SK-N-SH (cell line): Measurements from ENCODE around the gene PIAS1. TPM values are rescaled to one million over a fixed set of nuclear protein-coding genes. Genes with fewer than 3 reads are reported as not detected.

ENCODE experiments used
- CTCF ChIA-PET: fragments of 300-600, 350-600 bp; formaldehyde crosslinking; extraction: SDS; loops from one replicate; lab custom pipeline; 2021; lab: Yijun Ruan, JAX
- POLR2A ChIA-PET: fragments of 350-600 bp; sonication (Branson Sonifier 250); formaldehyde crosslinking; extraction: SDS; loops from one replicate; lab custom pipeline; 2020; ENCODE audit warnings: antibody characterized with exemption, inconsistent platforms; lab: Yijun Ruan, JAX
- DNase-seq: peaks from one replicate; pipeline ENCODE4 v3.0.0; 2012
- H2AFZ ChIP-seq: fragments of 200-600 bp; sonication (generic); 2 replicates; pipeline ENCODE4 v1.8.1; 2016; ENCODE audit warnings: antibody characterized with exemption, mild to moderate bottlenecking, low read depth
- H3F3A ChIP-seq: fragments of 200-600 bp; sonication (generic); replicated peaks from 2 replicates; pipeline ENCODE3; 2016; ENCODE audit warnings: antibody characterized with exemption, mild to moderate bottlenecking; ENCODE audit not compliant: insufficient read depth
- H3K27ac ChIP-seq, 2 experiments: fragments of 200-500 bp in 1 of 2; fragments of 200-600 bp in 1 of 2; sonication (Bioruptor generic) in 1 of 2; sonication (generic), shearing (Covaris generic) in 1 of 2; 2 replicates each; pipeline versions ENCODE4 v1.5.1 to v1.6.1; 2014 to 2016; ENCODE audit warnings: low read depth in 2 of 2, inconsistent platforms in 1 of 2, low read length in 1 of 2, mild to moderate bottlenecking in 1 of 2, mixed read lengths in 1 of 2
- H3K27me3 ChIP-seq: fragments of 200-600 bp; sonication (generic), shearing (Covaris generic); 2 replicates; pipeline ENCODE4 v1.6.1; 2016; ENCODE audit warnings: mixed run types; ENCODE audit not compliant: insufficient read depth
- H3K36me3 ChIP-seq, 2 experiments: fragments of 200-500 bp in 1 of 2; fragments of 200-600 bp in 1 of 2; sonication (Bioruptor generic) in 1 of 2; sonication (generic) in 1 of 2; replicated peaks in 1 of 2; 2 replicates each; pipeline versions ENCODE3 to v1.5.1; 2014 to 2016; ENCODE audit warnings: low read length in 1 of 2, mild to moderate bottlenecking in 1 of 2; ENCODE audit not compliant: insufficient read depth in 2 of 2, control insufficient read depth in 1 of 2
- H3K4me1 ChIP-seq, 2 experiments: fragments of 200-500 bp in 1 of 2; fragments of 200-600 bp in 1 of 2; sonication (Bioruptor generic) in 1 of 2; sonication (generic), shearing (Covaris generic) in 1 of 2; 2 replicates each; pipeline versions ENCODE4 v1.5.1 to v1.6.1; 2014 to 2016; ENCODE audit warnings: low read depth in 1 of 2, low read length in 1 of 2, mixed run types in 1 of 2; ENCODE audit not compliant: insufficient read depth in 2 of 2, control insufficient read depth in 1 of 2
- H3K4me2 ChIP-seq: fragments of 200-600 bp; sonication (generic), shearing (Covaris generic); 2 replicates; pipeline ENCODE4 v1.6.1; 2017; ENCODE audit warnings: mixed run types
- H3K4me3 ChIP-seq, 2 experiments: fragments of 200-500 bp in 1 of 2; fragments of 200-600 bp in 1 of 2; sonication (Bioruptor generic) in 1 of 2; sonication (generic), shearing (Covaris generic) in 1 of 2; 2 replicates each; pipeline versions ENCODE4 v1.5.1 to v1.8.1; 2014 to 2016; ENCODE audit warnings: low read depth in 2 of 2, inconsistent platforms in 1 of 2, low read length in 1 of 2, mild to moderate bottlenecking in 1 of 2, mixed read lengths in 1 of 2, moderate library complexity in 1 of 2
- H3K79me2 ChIP-seq: fragments of 200-600 bp; sonication (generic); 2 replicates; pipeline ENCODE4 v1.8.1; 2017; ENCODE audit warnings: mild to moderate bottlenecking; ENCODE audit not compliant: insufficient read depth
- H3K9ac ChIP-seq: fragments of 200-600 bp; sonication (generic); 2 replicates; pipeline ENCODE4 v1.6.1; 2017; ENCODE audit warnings: mixed run types
- H3K9me2 ChIP-seq: fragments of 200-600 bp; sonication (generic); 2 replicates; pipeline ENCODE4 v1.6.1; 2017; ENCODE audit warnings: mixed run types
- H3K9me3 ChIP-seq: fragments of 200-600 bp; sonication (generic); 2 replicates; pipeline ENCODE4 v1.6.1; 2017; ENCODE audit warnings: mixed run types, mild to moderate bottlenecking, moderate library complexity
- H4K20me1 ChIP-seq: fragments of 200-600 bp; sonication (generic); 2 replicates; pipeline ENCODE4 v1.6.1; 2017; ENCODE audit warnings: mild to moderate bottlenecking, mixed run types; ENCODE audit not compliant: insufficient read depth
- ELF1 ChIP-seq: IDR thresholded peaks from 2 replicates; pipeline ENCODE4 v1.4.0; 2012
- FOSL2 ChIP-seq: IDR thresholded peaks from 2 replicates; pipeline ENCODE4 v1.4.0; 2012; ENCODE audit warnings: low read depth, mild to moderate bottlenecking, moderate library complexity, borderline replicate concordance
- JUND ChIP-seq: IDR thresholded peaks from 2 replicates; pipeline ENCODE4 v1.4.0; 2012
- MEF2A ChIP-seq: IDR thresholded peaks from 2 replicates; pipeline ENCODE4 v1.4.0; 2012; ENCODE audit warnings: low read depth, borderline replicate concordance
- POLR2AphosphoS5 ChIP-seq: IDR thresholded peaks from 2 replicates; pipeline ENCODE4 v1.6.1; 2012; ENCODE audit warnings: low read depth, low read length
- RFX5 ChIP-seq: IDR thresholded peaks from 2 replicates; pipeline ENCODE4 v1.6.1; 2012; ENCODE audit warnings: mild to moderate bottlenecking, improper control_type of control experiment, low read length
- SIN3A ChIP-seq: IDR thresholded peaks from 2 replicates; pipeline ENCODE4 v1.6.1; 2012; ENCODE audit warnings: low read depth, mild to moderate bottlenecking, low read length, moderate library complexity, borderline replicate concordance
- SMC3 ChIP-seq: IDR thresholded peaks from 2 replicates; pipeline ENCODE4 v1.6.1; 2012; ENCODE audit warnings: low read depth, low read length, improper control_type of control experiment
- WGBS: methylation state at CpG from one replicate; pipeline ENCODE4 v1.1.6; 2017; ENCODE audit warnings: low lambda C conversion rate; 5-methylcytosine and 5-hydroxymethylcytosine counted together
- polyA plus RNA-seq, 3 experiments: library from polyadenylated mRNA; depleted of rRNA; stranded (reverse); fragments of >200 nt; gene quantifications; 2 replicates each; pipeline ENCODE4 v1.2.3, GENCODE V29; 2012
- TF ChIP-seq, protein P1 (sequence below): fragments of 200-600 bp; sonication (generic); IDR thresholded peaks from 2 replicates; pipeline ENCODE4 v1.6.1; 2017; ENCODE audit warnings: antibody characterized with exemption, mild to moderate bottlenecking, moderate library complexity
- TF ChIP-seq, protein P2 (sequence below): IDR thresholded peaks from 2 replicates; pipeline ENCODE4 v1.4.0; 2012; ENCODE audit warnings: low read depth, borderline replicate concordance
- TF ChIP-seq, protein P3 (sequence below): fragments of 150-350 bp; IDR thresholded peaks from 2 replicates; pipeline ENCODE4 v1.6.1; 2017; ENCODE audit warnings: antibody characterized with exemption, low read length, low read depth, borderline replicate concordance
- TF ChIP-seq, protein P4 (sequence below): fragments of 150-350 bp; IDR thresholded peaks from 2 replicates; pipeline ENCODE4 v1.6.1; 2016; ENCODE audit warnings: mild to moderate bottlenecking, low read depth, low read length
- TF ChIP-seq, protein P5 (sequence below): IDR thresholded peaks from 2 replicates; pipeline ENCODE4 v1.6.1; 2012; ENCODE audit warnings: mild to moderate bottlenecking, low read depth, low read length, moderate library complexity
- TF ChIP-seq, protein P6 (sequence below): IDR thresholded peaks from 2 replicates; pipeline ENCODE4 v1.4.0; 2012; ENCODE audit warnings: low read depth, borderline replicate concordance

The PIAS1 gene
- polyA plus RNA-seq, 1 of the 3 experiments (the other 2 are of a cell fraction): 9.0 TPM

DNA sequence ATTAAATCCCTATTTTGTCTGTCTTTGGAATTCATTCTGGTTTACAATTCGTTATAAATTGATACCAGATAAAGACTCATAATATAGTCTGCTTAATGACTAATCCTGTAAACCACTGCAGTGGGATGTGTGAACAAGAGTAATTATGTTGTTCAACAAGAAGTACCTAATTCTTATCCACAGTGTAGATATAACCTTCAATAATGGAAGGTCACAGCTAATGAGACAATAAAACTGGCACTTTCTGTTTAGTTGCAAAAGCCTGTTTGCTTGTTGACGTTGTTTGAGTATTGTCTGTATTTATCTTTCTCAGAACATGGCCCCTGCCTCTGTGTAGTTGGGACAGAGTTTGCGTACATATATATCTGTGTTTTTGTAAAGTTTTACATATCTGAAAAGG is 26.7 kb downstream of the PIAS1 start:
- Histone ChIP-seq H3K4me3 (no peak overlapping the region), H3F3A (no peaks in the 10 kb centered on the region), H3K9ac (no peak overlapping the region), H2AFZ (no peak overlapping the region), H3K4me1 (peaks cover 0 to 10% of the 10 kb centered on the region in 2 experiments; a peak in 2 of 4 replicates), H3K79me2 (peaks cover 100% of the 10 kb centered on the region), H3K27me3 (no peaks in the 10 kb centered on the region), H3K36me3 (peaks cover 0 to 13% of the 10 kb centered on the region in 2 experiments), H3K9me2 (no peaks in the 10 kb centered on the region), H3K9me3 (no peaks in the 10 kb centered on the region), H3K27ac (no peak overlapping the region), H3K4me2 (no peak overlapping the region), H4K20me1 (peaks cover 90% of the 10 kb centered on the region)
- TF ChIP-seq MEF2A (no peak), SIN3A (no peak), JUND (no peak), ELF1 (no peak), POLR2AphosphoS5 (no peak), FOSL2 (no peak), SMC3 (no peak), RFX5 (no peak)
- TF ChIP-seq, protein P1, sequence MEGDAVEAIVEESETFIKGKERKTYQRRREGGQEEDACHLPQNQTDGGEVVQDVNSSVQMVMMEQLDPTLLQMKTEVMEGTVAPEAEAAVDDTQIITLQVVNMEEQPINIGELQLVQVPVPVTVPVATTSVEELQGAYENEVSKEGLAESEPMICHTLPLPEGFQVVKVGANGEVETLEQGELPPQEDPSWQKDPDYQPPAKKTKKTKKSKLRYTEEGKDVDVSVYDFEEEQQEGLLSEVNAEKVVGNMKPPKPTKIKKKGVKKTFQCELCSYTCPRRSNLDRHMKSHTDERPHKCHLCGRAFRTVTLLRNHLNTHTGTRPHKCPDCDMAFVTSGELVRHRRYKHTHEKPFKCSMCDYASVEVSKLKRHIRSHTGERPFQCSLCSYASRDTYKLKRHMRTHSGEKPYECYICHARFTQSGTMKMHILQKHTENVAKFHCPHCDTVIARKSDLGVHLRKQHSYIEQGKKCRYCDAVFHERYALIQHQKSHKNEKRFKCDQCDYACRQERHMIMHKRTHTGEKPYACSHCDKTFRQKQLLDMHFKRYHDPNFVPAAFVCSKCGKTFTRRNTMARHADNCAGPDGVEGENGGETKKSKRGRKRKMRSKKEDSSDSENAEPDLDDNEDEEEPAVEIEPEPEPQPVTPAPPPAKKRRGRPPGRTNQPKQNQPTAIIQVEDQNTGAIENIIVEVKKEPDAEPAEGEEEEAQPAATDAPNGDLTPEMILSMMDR: no peak
- TF ChIP-seq, protein P2, sequence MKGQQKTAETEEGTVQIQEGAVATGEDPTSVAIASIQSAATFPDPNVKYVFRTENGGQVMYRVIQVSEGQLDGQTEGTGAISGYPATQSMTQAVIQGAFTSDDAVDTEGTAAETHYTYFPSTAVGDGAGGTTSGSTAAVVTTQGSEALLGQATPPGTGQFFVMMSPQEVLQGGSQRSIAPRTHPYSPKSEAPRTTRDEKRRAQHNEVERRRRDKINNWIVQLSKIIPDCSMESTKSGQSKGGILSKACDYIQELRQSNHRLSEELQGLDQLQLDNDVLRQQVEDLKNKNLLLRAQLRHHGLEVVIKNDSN: no peak
- TF ChIP-seq, protein P3, sequence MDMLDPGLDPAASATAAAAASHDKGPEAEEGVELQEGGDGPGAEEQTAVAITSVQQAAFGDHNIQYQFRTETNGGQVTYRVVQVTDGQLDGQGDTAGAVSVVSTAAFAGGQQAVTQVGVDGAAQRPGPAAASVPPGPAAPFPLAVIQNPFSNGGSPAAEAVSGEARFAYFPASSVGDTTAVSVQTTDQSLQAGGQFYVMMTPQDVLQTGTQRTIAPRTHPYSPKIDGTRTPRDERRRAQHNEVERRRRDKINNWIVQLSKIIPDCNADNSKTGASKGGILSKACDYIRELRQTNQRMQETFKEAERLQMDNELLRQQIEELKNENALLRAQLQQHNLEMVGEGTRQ: no peak
- TF ChIP-seq, protein P4, sequence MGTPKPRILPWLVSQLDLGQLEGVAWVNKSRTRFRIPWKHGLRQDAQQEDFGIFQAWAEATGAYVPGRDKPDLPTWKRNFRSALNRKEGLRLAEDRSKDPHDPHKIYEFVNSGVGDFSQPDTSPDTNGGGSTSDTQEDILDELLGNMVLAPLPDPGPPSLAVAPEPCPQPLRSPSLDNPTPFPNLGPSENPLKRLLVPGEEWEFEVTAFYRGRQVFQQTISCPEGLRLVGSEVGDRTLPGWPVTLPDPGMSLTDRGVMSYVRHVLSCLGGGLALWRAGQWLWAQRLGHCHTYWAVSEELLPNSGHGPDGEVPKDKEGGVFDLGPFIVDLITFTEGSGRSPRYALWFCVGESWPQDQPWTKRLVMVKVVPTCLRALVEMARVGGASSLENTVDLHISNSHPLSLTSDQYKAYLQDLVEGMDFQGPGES: no peak
- TF ChIP-seq, protein P5, sequence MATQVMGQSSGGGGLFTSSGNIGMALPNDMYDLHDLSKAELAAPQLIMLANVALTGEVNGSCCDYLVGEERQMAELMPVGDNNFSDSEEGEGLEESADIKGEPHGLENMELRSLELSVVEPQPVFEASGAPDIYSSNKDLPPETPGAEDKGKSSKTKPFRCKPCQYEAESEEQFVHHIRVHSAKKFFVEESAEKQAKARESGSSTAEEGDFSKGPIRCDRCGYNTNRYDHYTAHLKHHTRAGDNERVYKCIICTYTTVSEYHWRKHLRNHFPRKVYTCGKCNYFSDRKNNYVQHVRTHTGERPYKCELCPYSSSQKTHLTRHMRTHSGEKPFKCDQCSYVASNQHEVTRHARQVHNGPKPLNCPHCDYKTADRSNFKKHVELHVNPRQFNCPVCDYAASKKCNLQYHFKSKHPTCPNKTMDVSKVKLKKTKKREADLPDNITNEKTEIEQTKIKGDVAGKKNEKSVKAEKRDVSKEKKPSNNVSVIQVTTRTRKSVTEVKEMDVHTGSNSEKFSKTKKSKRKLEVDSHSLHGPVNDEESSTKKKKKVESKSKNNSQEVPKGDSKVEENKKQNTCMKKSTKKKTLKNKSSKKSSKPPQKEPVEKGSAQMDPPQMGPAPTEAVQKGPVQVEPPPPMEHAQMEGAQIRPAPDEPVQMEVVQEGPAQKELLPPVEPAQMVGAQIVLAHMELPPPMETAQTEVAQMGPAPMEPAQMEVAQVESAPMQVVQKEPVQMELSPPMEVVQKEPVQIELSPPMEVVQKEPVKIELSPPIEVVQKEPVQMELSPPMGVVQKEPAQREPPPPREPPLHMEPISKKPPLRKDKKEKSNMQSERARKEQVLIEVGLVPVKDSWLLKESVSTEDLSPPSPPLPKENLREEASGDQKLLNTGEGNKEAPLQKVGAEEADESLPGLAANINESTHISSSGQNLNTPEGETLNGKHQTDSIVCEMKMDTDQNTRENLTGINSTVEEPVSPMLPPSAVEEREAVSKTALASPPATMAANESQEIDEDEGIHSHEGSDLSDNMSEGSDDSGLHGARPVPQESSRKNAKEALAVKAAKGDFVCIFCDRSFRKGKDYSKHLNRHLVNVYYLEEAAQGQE: no peak
- TF ChIP-seq, protein P6, sequence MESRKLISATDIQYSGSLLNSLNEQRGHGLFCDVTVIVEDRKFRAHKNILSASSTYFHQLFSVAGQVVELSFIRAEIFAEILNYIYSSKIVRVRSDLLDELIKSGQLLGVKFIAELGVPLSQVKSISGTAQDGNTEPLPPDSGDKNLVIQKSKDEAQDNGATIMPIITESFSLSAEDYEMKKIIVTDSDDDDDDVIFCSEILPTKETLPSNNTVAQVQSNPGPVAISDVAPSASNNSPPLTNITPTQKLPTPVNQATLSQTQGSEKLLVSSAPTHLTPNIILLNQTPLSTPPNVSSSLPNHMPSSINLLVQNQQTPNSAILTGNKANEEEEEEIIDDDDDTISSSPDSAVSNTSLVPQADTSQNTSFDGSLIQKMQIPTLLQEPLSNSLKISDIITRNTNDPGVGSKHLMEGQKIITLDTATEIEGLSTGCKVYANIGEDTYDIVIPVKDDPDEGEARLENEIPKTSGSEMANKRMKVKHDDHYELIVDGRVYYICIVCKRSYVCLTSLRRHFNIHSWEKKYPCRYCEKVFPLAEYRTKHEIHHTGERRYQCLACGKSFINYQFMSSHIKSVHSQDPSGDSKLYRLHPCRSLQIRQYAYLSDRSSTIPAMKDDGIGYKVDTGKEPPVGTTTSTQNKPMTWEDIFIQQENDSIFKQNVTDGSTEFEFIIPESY: no peak
- 95% methylated on average over 3 of the region's 3 CpGs for WGBS
- CTCF ChIA-PET: no interaction called here
- DNase-seq: no peak
- POLR2A ChIA-PET: no interaction called here
